Stimulated activated CD4-positive, alpha-beta T cell treated with anti-CD3 and anti-CD28 coated beads, Interleukin-15, amount 100 ng/mL, for 1 hour (primary cell): ENCODE data around the gene SYNPO.
A peak's percentile ranks its signal among the peaks of the same experiment; 100 is the strongest.

Experiments used
- DNase-seq, 2 donors: peaks; one replicate each; pipeline ENCODE4 v3.0.0-alpha.2; 2020; ENCODE audit warnings: low read depth in 1 of 2, low spot score in 1 of 2

Gene SYNPO

DNA sequence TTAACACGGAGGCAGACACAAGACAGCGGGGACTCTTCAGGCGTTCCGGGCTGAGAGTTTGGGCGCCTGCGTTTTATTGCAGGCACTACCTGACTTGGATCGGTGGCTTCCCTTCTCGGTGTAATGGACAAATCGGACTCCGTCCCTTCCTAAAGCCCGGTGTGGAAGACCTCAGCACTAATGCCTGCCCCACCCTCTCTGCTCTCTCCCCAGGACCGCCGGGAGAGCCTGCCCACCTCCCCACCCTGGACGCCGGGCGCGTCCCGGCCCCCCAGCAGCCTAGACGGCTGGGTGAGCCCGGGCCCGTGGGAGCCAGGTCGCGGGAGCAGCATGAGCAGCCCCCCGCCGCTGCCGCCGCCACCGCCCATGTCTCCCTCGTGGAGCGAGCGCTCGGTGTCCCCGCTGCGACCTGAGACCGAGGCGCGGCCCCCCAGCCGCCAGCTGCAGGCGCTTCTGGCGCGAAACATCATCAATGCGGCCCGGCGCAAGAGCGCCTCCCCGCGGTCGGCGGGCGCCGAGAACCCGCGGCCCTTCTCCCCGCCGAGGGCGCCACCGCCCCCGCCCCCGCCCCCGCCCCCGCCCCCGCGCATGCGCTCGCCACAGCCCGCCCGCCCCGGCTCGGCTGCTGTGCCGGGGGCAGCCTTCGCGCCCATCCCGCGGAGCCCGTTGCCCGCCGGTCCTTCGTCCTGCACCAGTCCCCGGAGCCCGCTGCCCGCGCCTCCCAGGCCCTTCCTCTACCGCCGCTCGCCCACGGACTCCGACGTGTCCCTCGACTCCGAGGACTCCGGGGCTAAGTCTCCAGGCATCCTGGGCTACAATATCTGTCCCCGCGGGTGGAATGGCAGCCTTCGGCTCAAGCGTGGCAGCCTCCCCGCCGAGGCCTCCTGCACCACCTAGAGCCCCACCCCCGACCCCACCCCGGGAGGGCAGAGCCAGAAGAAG lies 16.0 kb downstream of the SYNPO start:
- peak; percentile 57 to 65 for DNase-seq

DNA sequence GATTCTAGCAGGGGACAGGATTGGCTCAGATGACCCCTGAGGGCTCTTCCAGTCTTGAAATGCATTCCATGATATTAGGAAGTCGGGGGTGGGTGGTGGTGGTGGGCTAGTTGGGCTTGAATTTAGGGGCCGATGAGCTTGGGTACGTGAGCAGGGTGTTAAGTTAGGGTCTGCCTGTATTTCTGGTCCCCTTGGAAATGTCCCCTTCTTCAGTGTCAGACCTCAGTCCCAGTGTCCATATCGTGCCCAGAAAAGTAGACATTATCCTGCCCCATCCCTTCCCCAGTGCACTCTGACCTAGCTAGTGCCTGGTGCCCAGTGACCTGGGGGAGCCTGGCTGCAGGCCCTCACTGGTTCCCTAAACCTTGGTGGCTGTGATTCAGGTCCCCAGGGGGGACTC lies 17.7 kb downstream of the SYNPO start:
- no peak for DNase-seq

DNA sequence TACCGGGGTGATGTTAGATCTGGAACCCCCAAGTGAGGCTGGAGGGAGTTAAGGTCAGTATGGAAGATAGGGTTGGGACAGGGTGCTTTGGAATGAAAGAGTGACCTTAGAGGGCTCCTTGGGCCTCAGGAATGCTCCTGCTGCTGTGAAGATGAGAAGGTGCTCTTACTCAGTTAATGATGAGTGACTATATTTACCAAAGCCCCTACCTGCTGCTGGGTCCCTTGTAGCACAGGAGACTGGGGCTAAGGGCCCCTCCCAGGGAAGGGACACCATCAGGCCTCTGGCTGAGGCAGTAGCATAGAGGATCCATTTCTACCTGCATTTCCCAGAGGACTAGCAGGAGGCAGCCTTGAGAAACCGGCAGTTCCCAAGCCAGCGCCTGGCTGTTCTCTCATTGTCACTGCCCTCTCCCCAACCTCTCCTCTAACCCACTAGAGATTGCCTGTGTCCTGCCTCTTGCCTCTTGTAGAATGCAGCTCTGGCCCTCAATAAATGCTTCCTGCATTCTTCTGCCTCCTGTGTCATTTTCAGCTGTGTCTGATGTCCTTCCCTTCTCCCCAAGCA lies 18.3 kb downstream of the SYNPO start:
- no peak for DNase-seq

DNA sequence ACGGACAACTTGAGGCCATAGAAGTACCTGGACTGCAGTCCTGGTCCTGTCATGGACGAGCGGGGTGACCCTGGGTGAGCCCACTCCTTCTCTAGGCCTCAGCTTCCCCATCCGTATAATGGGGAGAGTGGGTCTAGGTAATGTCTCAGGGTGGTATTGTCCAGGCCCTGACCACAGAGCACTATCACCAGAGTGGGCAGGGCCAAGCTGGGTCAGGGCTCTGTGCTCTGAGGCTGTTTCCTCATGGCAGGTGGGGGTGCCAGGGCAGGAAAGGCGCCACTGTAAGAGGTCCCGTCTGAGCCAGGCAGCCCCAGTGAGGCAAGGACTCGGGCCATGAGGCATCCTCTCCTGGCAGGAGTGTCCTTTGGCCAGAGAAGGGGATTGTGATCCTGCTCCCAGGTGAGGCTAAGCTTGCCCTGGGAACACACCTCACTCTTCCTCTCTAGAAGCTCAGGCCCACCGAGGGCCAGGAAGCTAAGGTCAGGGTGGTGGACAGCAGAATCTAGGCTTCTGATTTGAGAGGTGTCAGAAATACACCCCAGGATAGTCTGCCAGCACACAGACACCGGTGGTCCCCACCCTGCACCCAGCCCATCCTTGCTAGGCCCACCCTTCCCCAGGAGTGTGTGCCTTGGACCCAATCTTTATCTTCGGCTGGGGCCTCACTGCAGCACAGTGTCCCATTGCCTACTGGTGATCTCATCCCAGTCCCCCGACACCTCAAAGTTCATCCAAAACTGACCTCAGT lies 19.1 kb downstream of the SYNPO start:
- no peak for DNase-seq

DNA sequence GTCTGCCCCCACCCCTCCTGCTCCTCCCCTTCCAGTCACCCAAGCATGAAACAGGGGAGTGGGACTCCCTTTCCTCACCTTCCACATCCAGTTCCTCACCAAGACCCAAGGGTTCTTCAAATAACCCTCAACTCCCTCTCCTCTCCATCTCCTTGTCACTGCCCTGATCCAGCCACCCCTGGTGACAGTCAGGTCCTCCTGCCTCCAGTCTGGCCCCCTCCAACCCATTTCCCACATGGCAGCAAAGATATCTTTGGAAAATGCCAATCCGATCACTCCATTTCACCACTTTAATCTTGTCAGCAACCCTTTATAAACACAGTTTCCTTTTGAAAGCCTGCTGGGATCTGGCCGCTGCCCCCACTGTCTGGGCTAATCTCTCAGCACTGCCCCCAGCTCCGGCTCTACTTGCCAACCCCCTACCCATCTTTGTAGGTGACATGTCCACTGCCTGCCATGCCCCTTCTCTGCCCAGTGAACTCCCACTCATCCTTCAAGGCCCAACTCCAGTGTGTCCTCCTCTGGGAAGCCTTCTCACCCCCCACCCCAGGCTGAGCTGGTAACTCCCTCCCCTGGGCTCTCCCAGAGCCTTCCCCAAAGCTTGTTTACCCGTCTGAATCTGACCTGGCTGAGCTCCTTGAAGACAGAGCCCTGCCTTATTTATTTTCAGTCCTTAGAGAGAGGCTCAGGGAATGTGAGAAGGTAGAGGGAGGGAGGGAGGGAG lies 19.8 kb downstream of the SYNPO start:
- no peak for DNase-seq

DNA sequence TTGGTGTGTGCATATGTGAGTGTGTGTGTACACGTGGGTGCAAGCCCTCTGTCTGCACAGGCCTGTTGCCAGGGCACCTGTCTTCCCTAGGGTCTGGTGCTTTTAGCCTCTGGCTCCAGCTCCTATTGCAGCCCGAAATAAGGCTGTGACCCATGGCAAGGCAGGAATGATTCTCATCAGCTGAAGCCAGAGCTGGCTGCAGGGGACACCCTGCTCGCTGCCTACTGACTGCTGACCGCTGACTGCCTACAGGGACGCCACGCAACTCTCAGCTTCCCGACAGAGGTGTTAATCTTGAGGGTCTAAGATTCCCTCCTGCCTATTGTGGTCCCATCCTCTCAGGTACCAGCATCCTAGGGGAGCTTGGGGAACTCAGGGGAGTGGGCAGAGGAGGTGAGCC lies 20.6 kb downstream of the SYNPO start, which contains the start of gene MYOZ3:
Gene MYOZ3 (plus strand): TSS at position 166 of the 400 bp plus-strand sequence. CDS start 1,691 bp downstream, outside the sequence.
- DNase-seq, result no peak

DNA sequence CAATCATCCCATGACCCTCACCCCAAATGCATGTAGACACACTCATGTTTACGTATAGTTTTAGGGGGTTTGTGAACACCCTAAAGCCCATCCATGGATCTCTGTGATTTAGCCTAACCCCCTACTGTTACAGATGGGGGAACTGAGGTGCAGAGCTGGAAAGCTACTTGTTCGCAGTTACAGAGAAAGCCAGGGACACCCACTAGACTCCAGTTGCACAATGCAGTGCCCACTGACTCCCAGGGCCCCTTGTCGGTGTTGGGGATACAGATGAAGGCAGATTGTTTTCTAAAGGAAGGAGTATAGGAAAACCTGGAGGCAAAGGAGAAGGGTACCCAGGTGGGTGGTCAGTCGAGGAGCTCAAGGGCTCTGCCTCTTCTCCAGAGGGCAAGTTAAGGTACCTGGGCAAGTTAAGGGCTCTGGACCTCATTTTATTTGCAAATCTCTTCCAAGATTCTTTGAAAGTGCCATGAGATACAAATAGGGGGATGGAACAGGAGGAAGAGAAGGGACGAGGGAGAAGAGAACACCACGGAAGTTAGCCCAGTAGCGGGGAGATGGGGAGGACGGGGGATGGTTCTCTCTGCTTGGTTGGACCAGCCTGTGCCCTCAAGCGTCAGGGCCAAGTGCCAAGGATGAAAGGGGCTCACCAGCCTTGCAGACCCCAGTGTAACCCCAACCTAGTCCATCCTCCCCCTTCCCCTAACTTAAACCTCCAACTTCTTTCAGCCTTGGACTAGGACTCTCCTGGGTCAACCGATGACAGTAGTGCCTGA lies 21.5 kb downstream of the SYNPO start:
- DNase-seq, result no peak

DNA sequence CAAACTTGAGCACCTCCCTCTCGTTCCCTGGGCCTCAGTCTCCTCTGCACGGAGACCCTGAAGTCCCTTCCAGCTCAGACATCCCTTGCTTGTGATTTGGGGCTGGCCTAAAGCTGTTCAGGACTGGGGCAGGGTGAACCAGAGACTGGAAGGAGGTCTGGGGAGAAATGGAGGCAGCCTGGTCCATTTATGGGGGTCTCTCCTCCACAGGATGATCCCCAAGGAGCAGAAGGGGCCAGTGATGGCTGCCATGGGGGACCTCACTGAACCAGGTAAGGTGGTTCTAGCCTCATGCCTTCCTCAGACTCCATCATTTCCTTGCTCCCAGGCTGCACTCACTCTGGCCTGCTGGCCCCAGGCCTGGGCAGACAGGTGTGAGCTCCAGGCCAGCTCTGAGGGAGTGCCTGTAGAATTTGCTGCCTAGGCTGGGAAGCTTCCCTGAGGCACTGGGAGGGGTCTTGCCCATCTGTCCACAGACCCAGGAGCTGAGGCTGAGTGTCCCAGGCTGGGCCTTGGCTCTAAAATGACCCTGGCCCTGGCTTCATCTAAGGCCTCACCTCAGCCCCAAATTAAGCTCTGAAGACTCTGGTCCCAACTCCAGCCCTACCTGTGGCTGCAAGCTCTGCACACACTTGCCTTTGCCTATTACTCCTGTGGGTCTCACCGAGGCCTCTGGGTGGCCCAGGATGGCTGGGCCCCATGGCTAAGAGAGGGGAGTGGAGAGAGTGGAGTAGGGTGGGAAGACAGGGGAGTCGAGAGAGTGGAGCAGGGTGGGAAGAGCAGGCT lies 22.5 kb downstream of the SYNPO start:
- no peak for DNase-seq

DNA sequence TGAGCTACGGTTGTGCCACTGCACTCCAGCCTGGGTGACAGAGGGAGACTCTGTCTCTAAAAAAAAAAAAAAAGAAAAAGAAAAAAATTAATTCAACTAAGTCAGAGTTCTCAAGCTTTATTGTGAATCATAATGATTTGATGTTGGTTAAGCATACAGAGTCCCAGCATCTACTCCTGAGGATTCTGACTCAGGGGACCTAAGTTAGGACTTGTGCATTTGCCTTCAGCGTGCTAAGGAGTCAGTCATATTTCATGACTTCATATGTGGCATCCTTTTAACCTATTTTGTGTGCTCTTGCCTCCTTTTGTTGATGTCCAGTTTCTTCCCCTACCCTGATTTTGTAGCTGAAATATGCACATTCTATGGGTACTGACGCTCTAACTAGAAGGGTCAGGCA lies 23.5 kb downstream of the SYNPO start:
- DNase-seq, result no peak

DNA sequence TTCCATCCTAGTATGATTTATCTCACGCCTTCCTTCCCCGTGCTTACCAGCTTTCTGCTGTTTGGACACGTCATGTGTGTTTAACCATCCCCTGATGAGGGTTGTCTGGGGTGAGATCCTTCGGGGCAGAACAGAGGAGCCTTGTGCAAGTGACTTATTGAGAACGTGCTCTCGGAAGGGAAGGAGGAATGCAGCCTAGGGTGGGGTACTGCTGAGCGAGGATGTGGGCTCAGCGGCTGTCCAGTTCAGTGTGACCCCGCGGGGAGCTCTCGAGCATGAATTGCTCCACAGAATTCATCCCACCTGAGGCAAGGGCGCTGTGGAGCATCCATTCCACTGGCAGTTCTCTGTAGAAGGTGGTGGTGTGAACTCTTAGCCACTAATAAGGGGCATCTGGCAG lies 24.6 kb downstream of the SYNPO start:
- DNase-seq, result no peak

DNA sequence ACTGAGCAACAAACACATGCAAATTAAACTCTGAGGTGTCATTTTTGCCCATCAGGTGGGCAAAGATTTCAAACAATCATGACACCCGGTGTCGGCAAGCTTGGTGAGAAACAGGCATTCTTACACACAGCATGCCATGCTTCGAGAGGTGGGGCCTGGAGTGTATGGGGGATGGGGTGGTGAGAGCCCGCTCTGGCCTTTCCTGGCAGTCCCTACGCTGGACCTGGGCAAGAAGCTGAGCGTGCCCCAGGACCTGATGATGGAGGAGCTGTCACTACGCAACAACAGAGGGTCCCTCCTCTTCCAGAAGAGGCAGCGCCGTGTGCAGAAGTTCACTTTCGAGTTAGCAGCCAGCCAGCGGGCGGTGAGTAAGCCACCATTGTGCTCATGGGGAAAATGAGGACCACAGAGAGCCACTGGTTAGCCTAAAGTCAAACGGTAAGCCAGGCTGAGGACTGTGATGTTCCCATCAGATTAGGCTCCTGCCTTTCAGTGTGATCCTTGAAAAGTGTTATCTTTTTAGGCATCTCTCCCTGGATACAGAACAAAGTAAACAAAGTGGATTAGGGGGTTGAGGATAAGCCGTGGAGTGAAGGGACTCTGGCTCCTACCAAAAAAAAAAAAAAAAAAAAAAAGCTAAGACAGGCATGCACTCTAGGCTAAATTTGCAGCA lies 30.0 kb downstream of the SYNPO start:
- no peak for DNase-seq

DNA sequence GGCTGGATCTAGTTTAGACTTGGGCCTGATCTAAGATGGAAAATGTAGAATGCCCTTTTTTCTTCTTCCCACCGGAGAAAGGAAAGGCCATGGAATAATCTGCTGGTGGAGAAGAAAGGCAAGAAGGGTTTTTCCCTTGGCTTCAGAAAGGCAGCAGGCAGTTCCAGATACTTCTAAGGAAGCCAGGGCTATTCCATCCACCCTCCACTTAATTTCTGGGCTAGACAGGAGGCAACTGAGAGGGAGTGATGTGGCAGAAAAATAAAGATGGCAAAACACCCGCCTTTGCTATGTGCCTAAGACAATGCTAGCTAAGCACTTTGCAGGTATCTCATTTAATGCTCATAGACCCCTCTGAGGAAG lies 30.5 kb downstream of the SYNPO start:
- no peak for DNase-seq

DNA sequence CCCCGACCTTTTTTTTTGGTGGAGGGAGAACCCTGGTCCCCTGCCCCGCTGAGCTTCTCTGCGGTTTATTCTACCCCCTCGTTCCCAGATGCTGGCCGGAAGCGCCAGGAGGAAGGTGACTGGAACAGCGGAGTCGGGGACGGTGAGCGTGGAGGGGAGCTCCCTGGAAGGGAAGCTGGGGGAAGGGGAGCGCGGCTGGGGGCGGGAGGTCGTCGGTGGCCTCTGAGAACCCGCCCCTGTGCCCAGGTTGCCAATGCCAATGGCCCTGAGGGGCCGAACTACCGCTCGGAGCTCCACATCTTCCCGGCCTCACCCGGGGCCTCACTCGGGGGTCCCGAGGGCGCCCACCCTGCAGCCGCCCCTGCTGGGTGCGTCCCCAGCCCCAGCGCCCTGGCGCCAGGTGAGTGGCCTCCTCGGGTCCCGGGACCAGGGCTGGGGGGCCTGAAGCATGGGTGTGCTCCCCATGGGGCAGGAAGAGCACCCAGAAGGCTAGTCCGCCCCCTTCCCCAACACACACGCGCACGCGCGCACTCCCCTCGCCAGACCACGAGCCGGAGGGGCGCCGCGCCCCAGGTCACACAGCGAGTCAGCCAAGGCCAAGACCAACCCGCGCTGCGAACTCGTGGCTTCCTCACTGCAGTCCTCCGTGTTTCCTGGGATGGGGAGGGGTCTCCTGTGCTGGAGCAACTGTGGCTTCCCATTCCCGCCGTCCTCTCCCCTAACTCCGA lies 31.2 kb downstream of the SYNPO start:
- no peak for DNase-seq

DNA sequence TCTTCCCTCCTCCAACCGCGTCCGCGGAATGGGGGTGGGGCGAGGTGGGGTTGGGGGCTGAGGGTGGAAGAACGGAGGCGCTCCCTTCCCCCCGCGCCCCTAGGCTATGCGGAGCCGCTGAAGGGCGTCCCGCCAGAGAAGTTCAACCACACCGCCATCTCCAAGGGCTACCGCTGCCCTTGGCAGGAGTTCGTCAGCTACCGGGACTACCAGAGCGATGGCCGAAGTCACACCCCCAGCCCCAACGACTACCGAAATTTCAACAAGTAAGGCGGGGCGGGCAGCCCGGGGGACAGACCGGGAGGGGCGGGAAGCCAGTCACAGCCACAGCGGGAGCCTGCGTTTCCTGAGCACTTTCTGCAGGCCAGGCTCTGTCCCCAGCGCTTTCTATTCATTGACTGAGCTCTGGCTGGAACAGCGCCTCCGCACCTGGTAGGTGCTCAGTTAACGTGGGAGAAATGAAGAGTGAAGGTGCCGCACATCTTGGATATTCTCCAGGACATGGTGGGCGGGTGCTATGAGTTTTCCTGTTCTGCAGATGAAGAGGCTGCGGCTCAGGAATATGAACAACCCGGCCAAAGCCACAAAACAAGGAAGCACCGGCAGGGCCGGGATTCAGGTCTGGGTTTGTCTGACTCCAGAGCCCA lies 31.9 kb downstream of the SYNPO start:
- DNase-seq, result no peak

DNA sequence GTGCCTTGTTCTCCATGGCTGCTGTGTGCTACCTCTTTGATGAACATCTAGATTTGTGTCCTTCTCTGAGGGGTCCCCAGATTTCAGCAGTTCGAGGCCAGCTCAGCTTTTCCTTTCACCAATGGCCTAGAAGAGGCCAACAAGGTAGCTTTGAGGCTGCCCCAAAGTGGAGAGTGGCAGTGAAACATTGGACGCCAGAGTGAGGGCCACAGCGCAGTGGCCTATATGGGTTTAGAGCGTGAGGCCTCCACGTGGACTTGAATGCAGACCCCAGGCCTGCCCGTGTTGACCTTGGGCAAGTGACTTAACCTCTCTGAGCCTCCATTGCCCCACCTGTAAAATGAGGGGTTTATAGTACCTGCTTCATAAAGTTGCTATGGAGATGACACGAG lies 32.4 kb downstream of the SYNPO start:
- DNase-seq, result no peak

DNA sequence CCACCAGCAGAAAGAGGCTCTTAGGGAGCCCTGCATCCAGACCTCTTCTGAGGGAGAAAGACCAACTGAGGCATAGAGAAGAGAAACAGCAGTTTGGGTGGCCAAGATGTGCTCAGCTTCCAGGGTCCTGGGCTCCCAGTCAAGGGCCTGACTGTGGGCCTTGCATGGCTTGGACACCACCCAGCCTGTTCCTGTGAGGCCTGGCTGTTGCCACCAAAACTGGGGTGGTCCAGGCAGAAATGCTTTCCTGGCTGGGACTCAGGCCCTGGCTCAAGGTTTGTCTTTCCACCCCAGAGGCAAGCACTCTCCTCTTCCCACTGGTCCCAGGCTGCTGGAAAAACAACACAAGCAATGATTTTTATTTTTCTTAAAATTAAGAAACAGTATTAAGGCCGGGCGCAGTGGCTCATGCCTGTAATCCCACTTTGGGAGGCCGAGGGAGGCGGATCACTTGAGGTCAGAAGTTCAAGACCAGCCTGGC lies 33.9 kb downstream of the SYNPO start:
- no peak for DNase-seq

DNA sequence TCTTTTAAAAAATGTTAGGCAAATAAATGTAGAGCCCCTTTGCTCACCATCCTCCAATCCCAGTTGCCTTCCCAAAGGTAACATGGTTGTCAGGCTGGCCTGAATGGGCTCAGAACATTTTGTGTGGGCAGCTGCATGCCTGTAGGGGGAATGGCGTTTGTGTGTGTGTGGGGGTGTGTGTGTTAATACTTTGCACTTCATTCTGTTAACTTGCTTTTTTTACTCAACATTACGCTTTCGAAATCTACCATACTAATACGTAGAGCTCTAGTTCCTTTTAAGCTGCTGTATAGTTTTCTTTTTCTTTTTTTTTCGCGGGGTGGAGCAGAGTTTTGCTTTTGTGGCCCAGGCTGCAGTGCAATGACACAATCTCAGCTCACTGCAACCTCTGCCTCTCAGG lies 34.6 kb downstream of the SYNPO start:
- no peak for DNase-seq

DNA sequence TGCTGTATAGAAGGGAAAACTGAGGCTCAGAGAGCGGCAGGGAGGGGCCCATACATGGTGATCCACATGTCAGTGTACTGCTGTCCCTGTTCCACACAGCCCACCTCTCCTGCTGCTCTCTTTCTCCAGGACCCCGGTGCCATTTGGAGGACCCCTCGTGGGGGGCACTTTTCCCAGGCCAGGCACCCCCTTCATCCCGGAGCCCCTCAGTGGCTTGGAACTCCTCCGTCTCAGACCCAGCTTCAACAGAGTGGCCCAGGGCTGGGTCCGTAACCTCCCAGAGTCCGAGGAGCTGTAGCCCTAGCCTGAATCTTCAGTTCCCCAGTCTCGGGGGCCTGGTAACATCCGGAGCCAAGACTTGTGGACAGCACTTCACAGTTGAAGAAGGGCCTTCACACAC lies 36.1 kb downstream of the SYNPO start:
- DNase-seq, result no peak
